ENCODE measurements around the gene CNTLN. TPM values are rescaled to one million over a fixed set of nuclear protein-coding genes. Genes with fewer than 3 reads are reported as not detected.

CNTLN gene
- polyA plus RNA-seq, 2 of the 4 experiments (the other 2 are of a cell fraction) = 8.5 to 11.9 TPM

- Histone ChIP-seq H3K4me2 (no peak overlapping the region), H3K9me3 (no peaks in the 10 kb centered on the region), H3K4me3 (no peak overlapping the region), H3K27ac (no peak overlapping the region), H3K4me1 (no peaks in the 10 kb centered on the region)
- FAIRE-seq = no peak
- CTCF ChIA-PET = interaction anchor here (0.6 to 1.0 kb wide), 3 partner anchors 9 to 89 kb away, joined by 3 read pairs; no protein-coding TSS in a partner anchor
- POLR2A ChIA-PET = no interaction called here
- TF ChIP-seq JUN (IDR thresholded peaks at IDR 0.05) (no peak), CTCF (IDR thresholded peaks at IDR 0.05) (peak; percentile 33; the same call in 2 of the 3 replicates), ZNF302 (CRISPR knock-in tag; IDR thresholded peaks at IDR 0.05) (no peak), FOXS1 (CRISPR knock-in tag; IDR thresholded peaks at IDR 0.05) (no peak), SMC3 (IDR thresholded peaks at IDR 0.05) (0 out of 3 replicates have a peak, but pooled peaks have one; percentile 18), SREBF2 (IDR thresholded peaks at IDR 0.05) (no peak), EP300 (IDR thresholded peaks at IDR 0.05) (no peak), RARB (CRISPR knock-in tag; IDR thresholded peaks at IDR 0.05) (no peak), USF2 (IDR thresholded peaks at IDR 0.05) (no peak), RFX5 (IDR thresholded peaks at IDR 0.05) (no peak), RCOR1 (IDR thresholded peaks at IDR 0.05; ENCODE audit: low read depth, low read length) (no peak), GATA3 (IDR thresholded peaks at IDR 0.05; ENCODE audit: borderline replicate concordance) (no peak), NPAS2 (CRISPR knock-in tag; IDR thresholded peaks at IDR 0.05; ENCODE audit: borderline replicate concordance) (no peak), RNF2 (IDR thresholded peaks at IDR 0.05; ENCODE audit: borderline replicate concordance, low read depth) (no peak), ZFP36 (IDR thresholded peaks at IDR 0.05; ENCODE audit: borderline replicate concordance, partially characterized antibody) (no peak), HES2 (IDR thresholded peaks at IDR 0.05) (no peak), RAD21 (conservative IDR thresholded peaks at IDR 0.05 in 1 of 2, IDR thresholded peaks at IDR 0.05 in 1 of 2) (peak in 1 of 2 experiments; percentile 32; a peak in 1 of 5 replicates)
- peak in 1 of 2 experiments; percentile 2 for DNase-seq (ENCODE audit: low read depth in 1 of 2, low spot score in 1 of 2)
- no peak for ATAC-seq
These were observed 84.4 kb downstream of the CNTLN start for GRCh38 chr9:17219261-17219660.

GRCh38 chr9:17222932-17223331, 88.1 kb downstream of the CNTLN start:
- H3K4me3 ChIP-seq = no peak overlapping the region
- CTCF ChIA-PET = no interaction called here
- 93% methylated on average over 7 of the region's 7 CpGs for WGBS (ENCODE audit: missing lambda C conversion rate)
- POLR2A ChIA-PET = no interaction called here
- no peaks in the 10 kb centered on the region for H3K9me3 ChIP-seq
- no peak overlapping the region for H3K27ac ChIP-seq
- no peak for FAIRE-seq
- ATAC-seq = no peak
- no peak for DNase-seq (ENCODE audit: low read depth in 1 of 2, low spot score in 1 of 2)
- H3K4me1 ChIP-seq = no peaks in the 10 kb centered on the region
- H3K4me2 ChIP-seq = no peak overlapping the region
- TF ChIP-seq TP53 (CRISPR knock-in tag; IDR thresholded peaks at IDR 0.05) (no peak), CEBPB (IDR thresholded peaks at IDR 0.05) (no peak), USF2 (IDR thresholded peaks at IDR 0.05) (no peak), EHMT2 (IDR thresholded peaks at IDR 0.05; ENCODE audit: low read depth) (no peak), BHLHE40 (IDR thresholded peaks at IDR 0.05; ENCODE audit: low read depth, low read length) (no peak), HMGXB4 (CRISPR knock-in tag; IDR thresholded peaks at IDR 0.05; ENCODE audit: borderline replicate concordance) (no peak), PBX3 (IDR thresholded peaks at IDR 0.05) (no peak), CHD2 (IDR thresholded peaks at IDR 0.05; ENCODE audit: low read length, partially characterized antibody) (no peak), HDAC2 (IDR thresholded peaks at IDR 0.05) (no peak), NR3C1 (IDR thresholded peaks at IDR 0.05) (no peak), KDM1A (IDR thresholded peaks at IDR 0.05; ENCODE audit: low read depth) (no peak), MYC (IDR thresholded peaks at IDR 0.05; ENCODE audit: borderline replicate concordance, low read length) (no peak), PHF8 (IDR thresholded peaks at IDR 0.05; ENCODE audit: borderline replicate concordance, low read depth) (no peak), MAFK (IDR thresholded peaks at IDR 0.05; ENCODE audit: partially characterized antibody) (no peak), RAD21 (conservative IDR thresholded peaks at IDR 0.05 in 1 of 2, IDR thresholded peaks at IDR 0.05 in 1 of 2) (no peak), FOSL2 (IDR thresholded peaks at IDR 0.05) (no peak), FOSL2 (CRISPR knock-in tag; IDR thresholded peaks at IDR 0.05) (no peak), CHD4 (IDR thresholded peaks at IDR 0.05; ENCODE audit: borderline replicate concordance) (no peak), POLR2AphosphoS2 (conservative IDR thresholded peaks at IDR 0.05; ENCODE audit: low read length) (no peak), CBX2 (IDR thresholded peaks at IDR 0.05; ENCODE audit: borderline replicate concordance, low read depth) (no peak)
